Activated T-cell treated with anti-CD3 and anti-CD28 coated beads, Interleukin-2, amount 50 U/mL, for 72 hours (primary cell): ENCODE data around the gene CERS4. TPM values are rescaled to one million over a fixed set of nuclear protein-coding genes. Genes with fewer than 3 reads are reported as not detected.
"Not testable (repeated sequence)": the region's sequence is repeated elsewhere in the genome, so short reads cannot be mapped to it uniquely, and the experiment has no call there.

Experiments used
- ATAC-seq, 2 donors: fragments of 150-1000 bp; cut with Tn5 transposase; replicated peaks in 1 of 2; 2 replicates each; pipeline ENCODE4 v1.10.0; 2021; ENCODE audit warnings: moderate library complexity in 2 of 2, mild to moderate bottlenecking in 1 of 2
- DNase-seq, 2 donors: peaks; one replicate each; pipeline ENCODE4 v3.0.0; 2021 to 2022; ENCODE audit warnings: mixed read lengths in 1 of 2
- H3K27ac Mint-ChIP-seq: one replicate; pipeline ENCODE4 v1.8.0; 2022; ENCODE audit warnings: mild to moderate bottlenecking, moderate library complexity, mixed read lengths
- H3K27me3 Mint-ChIP-seq: one replicate; pipeline ENCODE4 v1.8.0; 2022; ENCODE audit warnings: low read depth, mixed read lengths
- H3K36me3 Mint-ChIP-seq, 2 donors: one replicate each; pipeline ENCODE4 v1.8.0; 2022; ENCODE audit warnings: mixed read lengths in 2 of 2, mild to moderate bottlenecking in 1 of 2; ENCODE audit not compliant: insufficient read depth in 2 of 2
- H3K4me1 Mint-ChIP-seq: one replicate; pipeline ENCODE4 v1.8.0; 2022; ENCODE audit warnings: low read depth, mixed read lengths
- H3K4me3 Mint-ChIP-seq, 2 donors: one replicate each; pipeline ENCODE4 v1.8.0; 2022; ENCODE audit warnings: mild to moderate bottlenecking in 2 of 2, mixed read lengths in 2 of 2, moderate library complexity in 2 of 2
- H3K9me3 Mint-ChIP-seq, 2 donors: one replicate each; pipeline ENCODE4 v1.8.0; 2022; ENCODE audit warnings: mixed read lengths in 2 of 2
- total RNA-seq, 2 donors: library from RNA; stranded (reverse); gene quantifications; one replicate each; pipeline ENCODE4 v1.2.3, GENCODE V29; 2022

The CERS4 gene
- total RNA-seq, 2 donors from 2014 or later: 23.2 to 29.5 TPM

- Mint-ChIP-seq H3K27me3 (no peaks in the 10 kb centered on the region), H3K27ac (no peak overlapping the region), H3K4me1 (peaks cover 20% of the 10 kb centered on the region), H3K9me3 (no peaks in the 10 kb centered on the region), H3K4me3 (no peak overlapping the region), H3K36me3 (peaks cover 3 to 9% of the 10 kb centered on the region in 2 donors)
- ATAC-seq: no peak
- no peak for DNase-seq
Observed at GRCh38 chr19:8215783-8216182, 6.6 kb downstream of the CERS4 start.

DNA sequence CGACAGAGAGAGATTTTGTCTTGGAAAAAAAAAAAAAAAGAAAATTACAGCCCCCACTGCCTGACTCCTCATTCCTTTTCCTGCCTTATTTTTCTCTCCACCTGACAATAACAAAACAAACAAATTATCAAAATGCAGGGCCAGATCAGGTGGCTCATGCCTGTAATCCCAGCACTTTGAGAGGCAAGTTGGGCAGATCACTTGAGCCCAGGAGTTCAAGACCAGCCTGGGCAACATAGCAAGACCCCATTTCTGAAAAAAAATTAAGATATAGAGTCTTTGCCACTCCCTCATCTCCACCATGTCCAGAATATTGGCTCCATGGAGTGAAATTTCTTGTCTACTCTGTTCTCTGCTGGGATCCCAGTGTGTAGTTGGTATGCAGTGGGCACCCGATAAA is 7.2 kb downstream of the CERS4 start:
- no peak for DNase-seq
- ATAC-seq: no peak
- Mint-ChIP-seq H3K36me3 (peaks cover 3 to 9% of the 10 kb centered on the region in 2 donors), H3K4me1 (peaks cover 15% of the 10 kb centered on the region), H3K9me3 (no peaks in the 10 kb centered on the region), H3K27me3 (no peaks in the 10 kb centered on the region), H3K27ac (no peak overlapping the region), H3K4me3 (no peak overlapping the region)

DNA sequence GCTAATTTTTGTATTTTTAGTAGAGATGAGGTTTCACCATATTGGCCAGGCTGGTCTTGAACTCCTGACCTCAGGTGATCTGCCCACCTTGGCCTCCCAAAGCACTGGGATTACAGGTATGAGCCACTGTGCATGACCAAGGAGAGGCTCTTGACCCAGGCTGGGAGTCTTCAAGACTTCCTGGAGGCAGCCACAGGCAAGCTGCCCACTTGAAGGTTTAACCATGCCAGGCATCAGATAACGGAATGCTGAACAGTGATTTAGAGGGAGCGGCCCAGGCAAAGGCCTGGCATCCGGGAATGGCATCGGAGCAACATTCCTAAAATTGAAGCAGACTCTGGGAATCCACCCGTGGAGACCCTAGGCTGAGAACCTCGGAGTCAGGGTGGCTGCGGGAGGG is 9.0 kb downstream of the CERS4 start:
- not testable (repeated sequence) for H3K36me3 Mint-ChIP-seq, H3K27ac Mint-ChIP-seq, H3K27me3 Mint-ChIP-seq, H3K4me1 Mint-ChIP-seq, H3K9me3 Mint-ChIP-seq, DNase-seq, ATAC-seq, H3K4me3 Mint-ChIP-seq

GRCh38 chr19:8220481-8220880 is 11.3 kb downstream of the CERS4 start:
- Mint-ChIP-seq H3K27ac (no peak overlapping the region), H3K27me3 (no peaks in the 10 kb centered on the region), H3K4me1 (no peaks in the 10 kb centered on the region), H3K36me3 (peaks cover 0 to 4% of the 10 kb centered on the region in 2 donors), H3K4me3 (no peak overlapping the region), H3K9me3 (no peaks in the 10 kb centered on the region)
- no peak for DNase-seq
- ATAC-seq: no peak

GRCh38 chr19:8221161-8221560 is 12.0 kb downstream of the CERS4 start:
- ATAC-seq (no peak), DNase-seq (no peak)
- Mint-ChIP-seq H3K27me3 (no peaks in the 10 kb centered on the region), H3K4me3 (no peak overlapping the region), H3K36me3 (peaks cover 0 to 4% of the 10 kb centered on the region in 2 donors), H3K27ac (no peak overlapping the region), H3K4me1 (peaks cover 2% of the 10 kb centered on the region), H3K9me3 (no peaks in the 10 kb centered on the region)

GRCh38 chr19:8223442-8223841 is 14.3 kb downstream of the CERS4 start:
- DNase-seq, H3K27me3 Mint-ChIP-seq, ATAC-seq, H3K27ac Mint-ChIP-seq, H3K9me3 Mint-ChIP-seq, H3K4me3 Mint-ChIP-seq, H3K4me1 Mint-ChIP-seq, H3K36me3 Mint-ChIP-seq: not testable (repeated sequence)

DNA sequence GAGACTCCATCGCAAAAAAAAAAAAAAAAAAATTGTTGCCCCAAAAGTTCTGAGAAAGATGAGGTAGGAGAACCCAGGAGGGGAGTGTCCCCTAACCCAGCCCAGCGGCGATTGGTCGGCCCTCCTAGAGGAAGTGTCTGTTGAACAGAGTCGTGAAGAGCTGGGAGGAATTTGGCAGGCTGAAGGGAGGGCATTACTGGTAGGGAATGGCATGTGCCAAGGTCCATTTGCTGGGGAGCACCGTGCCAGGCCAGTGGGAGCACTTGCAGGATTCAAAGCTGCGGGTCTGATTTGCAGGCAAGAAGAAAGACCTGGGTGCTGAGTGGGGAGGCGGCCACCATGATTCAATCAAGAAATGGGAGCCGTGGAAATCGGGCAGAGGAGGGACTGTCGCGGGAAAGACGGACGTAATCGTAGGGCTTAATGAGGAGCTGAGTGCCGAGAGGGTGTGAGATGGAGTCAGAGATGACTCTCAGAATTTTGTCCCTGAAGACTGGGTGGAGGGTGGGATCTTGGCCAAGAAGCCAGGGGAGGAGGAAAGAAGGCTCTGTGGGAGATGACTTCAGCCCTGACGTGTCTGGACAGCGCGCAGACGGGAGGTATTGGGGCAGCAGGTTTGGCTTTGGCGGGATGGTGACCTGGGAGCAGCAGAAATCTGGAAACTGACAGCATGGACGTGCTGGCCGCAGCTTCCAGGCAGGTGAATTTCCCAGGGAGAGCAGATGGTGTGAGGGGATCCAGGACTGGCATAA is 15.4 kb downstream of the CERS4 start:
- Mint-ChIP-seq H3K36me3 (peaks cover 0 to 4% of the 10 kb centered on the region in 2 donors), H3K27me3 (no peaks in the 10 kb centered on the region), H3K27ac (no peak overlapping the region)

DNA sequence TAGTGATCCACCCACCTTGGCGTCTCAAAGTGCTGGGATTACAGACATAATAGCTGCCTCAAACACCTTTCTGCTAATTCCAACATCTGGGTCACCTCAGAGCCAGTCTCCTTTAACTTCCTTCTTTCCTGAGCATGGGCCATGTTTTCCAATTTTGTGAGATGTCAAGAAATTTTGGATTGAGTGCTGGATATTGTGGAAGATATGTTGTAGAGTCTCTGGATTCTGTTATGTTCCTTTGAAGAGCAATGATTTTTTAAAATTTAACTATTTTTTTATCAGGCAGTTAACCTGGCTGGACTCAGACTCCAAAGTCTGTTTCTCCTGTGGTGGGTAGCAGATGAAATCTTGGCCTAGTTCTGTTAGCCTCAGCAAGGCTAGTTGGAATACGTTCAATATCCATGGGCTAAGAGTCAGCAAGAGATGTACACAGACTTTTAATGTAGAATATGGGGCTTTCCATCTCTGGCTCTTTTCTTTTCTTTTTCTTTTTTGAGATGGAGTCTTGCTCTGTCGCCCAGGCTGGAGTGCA is 22.0 kb downstream of the CERS4 start:
- Mint-ChIP-seq H3K36me3 (peaks cover 6 to 16% of the 10 kb centered on the region in 2 donors), H3K4me1 (peaks cover 8% of the 10 kb centered on the region), H3K27ac (no peak overlapping the region), H3K27me3 (no peaks in the 10 kb centered on the region), H3K9me3 (no peaks in the 10 kb centered on the region), H3K4me3 (no peak overlapping the region)
- ATAC-seq: no peak
- no peak for DNase-seq

More for the DNA sequence above, 15.4 kb downstream of the CERS4 start:
- H3K4me3 Mint-ChIP-seq: no peak overlapping the region
- DNase-seq (no peak), ATAC-seq (no peak)
- H3K9me3 Mint-ChIP-seq: no peaks in the 10 kb centered on the region
- H3K4me1 Mint-ChIP-seq: peaks cover 9% of the 10 kb centered on the region

DNA sequence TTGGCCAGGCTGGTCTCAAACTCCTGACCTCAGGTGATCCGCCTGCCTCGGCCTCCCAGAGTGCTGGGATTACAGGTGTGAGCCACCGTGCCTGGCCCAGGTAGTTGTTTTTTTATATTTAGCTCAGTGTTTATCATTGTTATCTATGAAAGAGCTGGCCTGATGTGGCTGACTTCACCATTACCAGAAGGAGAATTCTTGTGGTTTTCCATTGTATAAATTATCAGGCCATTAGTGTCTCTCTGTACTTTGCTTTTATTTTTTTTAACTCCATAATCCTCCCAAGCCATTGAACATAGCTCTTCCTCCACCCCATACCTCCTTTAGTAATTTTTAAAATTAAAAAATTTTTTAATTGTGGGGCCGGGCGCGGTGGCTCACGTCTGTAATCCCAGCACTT is 24.2 kb downstream of the CERS4 start:
- Mint-ChIP-seq H3K4me3 (no peak overlapping the region), H3K4me1 (no peaks in the 10 kb centered on the region), H3K27ac (no peak overlapping the region), H3K9me3 (no peaks in the 10 kb centered on the region), H3K36me3 (peaks cover 6 to 16% of the 10 kb centered on the region in 2 donors), H3K27me3 (no peaks in the 10 kb centered on the region)
- ATAC-seq (no peak), DNase-seq (no peak)

- DNase-seq (no peak), ATAC-seq (no peak)
- H3K9me3 Mint-ChIP-seq: no peaks in the 10 kb centered on the region
- H3K27ac Mint-ChIP-seq: no peak overlapping the region
- H3K4me3 Mint-ChIP-seq: no peak overlapping the region
- H3K4me1 Mint-ChIP-seq: peaks cover 13% of the 10 kb centered on the region
- no peaks in the 10 kb centered on the region for H3K27me3 Mint-ChIP-seq
- H3K36me3 Mint-ChIP-seq: peaks cover 0 to 9% of the 10 kb centered on the region in 2 donors
Observed at GRCh38 chr19:8237026-8237425, 27.9 kb downstream of the CERS4 start.

DNA sequence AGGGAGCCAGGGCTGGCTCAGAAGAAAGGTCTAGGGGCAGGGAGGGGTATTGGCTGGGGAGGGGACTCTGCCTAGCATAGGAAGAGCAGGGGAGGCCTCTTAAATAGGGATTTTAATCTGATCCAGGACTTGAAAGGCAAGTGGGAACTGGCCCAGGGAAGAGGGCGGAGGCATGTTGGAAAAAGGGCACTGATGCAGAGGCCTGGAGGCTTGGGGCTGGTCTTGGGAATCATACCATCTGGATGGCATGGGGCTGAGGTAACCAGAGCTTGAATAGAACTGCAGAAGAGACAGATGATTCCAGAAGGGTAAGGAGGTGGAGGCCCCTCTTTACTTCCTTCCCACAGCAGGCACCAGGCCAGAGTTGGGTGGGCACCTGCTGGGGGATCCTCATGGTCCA is 29.1 kb downstream of the CERS4 start:
- DNase-seq (no peak), ATAC-seq (no peak)
- H3K4me1 Mint-ChIP-seq: peaks cover 13% of the 10 kb centered on the region
- peaks cover 4 to 6% of the 10 kb centered on the region in 2 donors for H3K9me3 Mint-ChIP-seq
- no peak overlapping the region for H3K27ac Mint-ChIP-seq
- H3K36me3 Mint-ChIP-seq: peaks cover 7 to 11% of the 10 kb centered on the region in 2 donors
- no peak overlapping the region for H3K4me3 Mint-ChIP-seq
- no peaks in the 10 kb centered on the region for H3K27me3 Mint-ChIP-seq

DNA sequence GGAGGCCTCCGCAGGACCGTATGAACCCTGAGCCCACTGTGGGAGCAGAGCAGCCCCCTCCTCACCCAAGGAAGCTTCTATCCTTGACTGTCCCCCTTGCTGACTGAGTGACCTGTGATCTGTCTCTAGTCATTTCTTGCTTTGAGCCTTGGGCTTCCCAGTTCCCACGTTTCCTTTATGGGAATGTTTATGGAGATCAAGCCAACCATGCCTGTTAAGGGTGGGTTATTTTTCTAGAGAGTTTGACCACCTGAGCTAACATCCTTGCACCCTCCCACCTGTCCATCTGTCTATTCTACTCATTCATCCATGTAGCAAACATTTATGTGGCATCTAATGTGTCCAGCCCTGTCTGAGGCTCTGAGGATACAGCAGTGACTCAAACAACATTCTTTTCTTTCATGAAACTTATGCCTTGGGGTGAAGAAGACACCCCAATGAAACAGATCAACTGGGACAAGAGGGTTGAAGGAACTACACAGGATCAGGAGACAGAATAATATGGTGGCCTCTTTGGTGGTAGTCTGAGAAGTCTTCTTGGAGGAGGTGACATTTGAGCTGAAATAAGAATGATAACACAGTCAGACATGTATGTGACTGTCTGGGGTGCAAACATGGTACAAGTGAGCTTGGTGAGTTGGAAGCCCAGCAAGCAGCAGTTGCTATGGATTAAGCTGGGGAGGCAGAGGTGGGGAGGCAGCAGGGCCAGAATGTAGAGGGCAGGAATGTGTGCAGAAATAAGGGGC is 30.5 kb downstream of the CERS4 start:
- DNase-seq (no peak), ATAC-seq (peak; percentile 14 to 23)
- Mint-ChIP-seq H3K27me3 (no peaks in the 10 kb centered on the region), H3K4me1 (peaks cover 13% of the 10 kb centered on the region), H3K4me3 (peak overlapping the region; percentile 42 to 68), H3K27ac (no peak overlapping the region), H3K9me3 (peaks cover 4 to 6% of the 10 kb centered on the region in 2 donors), H3K36me3 (peaks cover 7 to 11% of the 10 kb centered on the region in 2 donors)
